Caco-2 (cell line): ENCODE data around the gene TEX51. TPM values are rescaled to one million over a fixed set of nuclear protein-coding genes. Genes with fewer than 3 reads are reported as not detected.

Source experiments
- BruUV-seq: library from RNA; stranded (reverse); fragments of 400-500 nt; replicated peaks from 2 replicates; lab custom pipeline; 2021; lab: Mats Ljungman, UMichigan
- CTCF ChIA-PET: fragments of 300-600 bp; sonication (Branson Sonifier 250); formaldehyde crosslinking; loops from one replicate; lab custom pipeline; 2022; ENCODE audit warnings: antibody characterized with exemption; lab: Charles Lee
- POLR2A ChIA-PET: fragments of 300-600 bp; sonication (Branson Sonifier 250); formaldehyde crosslinking; loops from one replicate; lab custom pipeline; 2022; ENCODE audit warnings: antibody characterized with exemption; lab: Charles Lee
- DNase-seq, 2 experiments: peaks; one replicate each; pipeline versions ENCODE4 v3.0.0 to v3.0.0-alpha.2; 2020 to 2022
- H3K27me3 ChIP-seq: replicated peaks from 2 replicates; pipeline ENCODE4 v1.6.0; 2011; ENCODE audit warnings: low read length; ENCODE audit not compliant: control insufficient read depth, insufficient read depth
- H3K36me3 ChIP-seq: 2 replicates; pipeline ENCODE4 v1.5.1; 2011; ENCODE audit warnings: low read length; ENCODE audit not compliant: control insufficient read depth, insufficient read depth
- H3K4me1 ChIP-seq: fragments of 250-450 bp; sonication (Bioruptor Pico); 2 replicates; pipeline ENCODE4 v1.5.1; 2020; ENCODE audit warnings: mild to moderate bottlenecking
- H3K4me3 ChIP-seq: 2 replicates; pipeline ENCODE4 v1.5.1; 2011; ENCODE audit warnings: low read depth, mild to moderate bottlenecking, control low read depth, low read length
- H3K9me3 ChIP-seq: fragments of 250-450 bp; sonication (Bioruptor Pico); 2 replicates; pipeline ENCODE4 v1.5.1; 2020; ENCODE audit warnings: mild to moderate bottlenecking, moderate library complexity
- H3K27ac Mint-ChIP-seq: one replicate; pipeline ENCODE4 v1.8.0; 2022; ENCODE audit warnings: mixed read lengths; ENCODE audit not compliant: unreplicated experiment
- H3K27me3 Mint-ChIP-seq: one replicate; pipeline ENCODE4 v1.8.0; 2022; ENCODE audit warnings: mixed read lengths; ENCODE audit not compliant: insufficient read depth, unreplicated experiment
- H3K36me3 Mint-ChIP-seq: one replicate; pipeline ENCODE4 v1.8.0; 2022; ENCODE audit warnings: mild to moderate bottlenecking, mixed read lengths; ENCODE audit not compliant: insufficient read depth, unreplicated experiment
- H3K4me1 Mint-ChIP-seq: one replicate; pipeline ENCODE4 v1.8.0; 2022; ENCODE audit warnings: low read depth, mixed read lengths; ENCODE audit not compliant: unreplicated experiment
- H3K4me3 Mint-ChIP-seq: one replicate; pipeline ENCODE4 v1.8.0; 2022; ENCODE audit warnings: mild to moderate bottlenecking, moderate library complexity, mixed read lengths; ENCODE audit not compliant: unreplicated experiment
- H3K9me3 Mint-ChIP-seq: one replicate; pipeline ENCODE4 v1.8.0; 2022; ENCODE audit warnings: mixed read lengths; ENCODE audit not compliant: unreplicated experiment
- CTCF ChIP-seq, 2 experiments: fragments of 200-600 bp in 1 of 2; IDR thresholded peaks; 1 replicate in 1 of 2; 2 replicates in 1 of 2; pipeline versions ENCODE4 v1.5.1 to v1.8.0; 2011 to 2022; ENCODE audit warnings: antibody characterized with exemption in 1 of 2, control low read depth in 1 of 2, inconsistent platforms in 1 of 2, low read depth in 1 of 2, low read length in 1 of 2, mild to moderate bottlenecking in 1 of 2, moderate library complexity in 1 of 2; ENCODE audit not compliant: insufficient read depth in 1 of 2, severe bottlenecking in 1 of 2, unreplicated experiment in 1 of 2
- intact Hi-C: fragments of 100-400 bp; cut with micrococcal nuclease; formaldehyde crosslinking; loops from one replicate; pipeline ENCODE4 v1.10.0; 2022; ENCODE audit not compliant: unreplicated experiment
- total RNA-seq: library from RNA; stranded (reverse); gene quantifications from 2 replicates; pipeline ENCODE4 v1.2.3, GENCODE V29; 2022

TEX51 gene
- total RNA-seq, 1 experiment from 2014 or later = not detected

- CTCF ChIA-PET = no interaction called here
- no peaks in the 10 kb centered on the region for H3K36me3 ChIP-seq
- no TSS peak for BruUV-seq
- POLR2A ChIA-PET = no interaction called here
- intact Hi-C loops = no loop called here
- no peaks in the 10 kb centered on the region for H3K4me1 ChIP-seq
- no peaks in the 10 kb centered on the region for H3K27me3 Mint-ChIP-seq
- H3K27me3 ChIP-seq = no peaks in the 10 kb centered on the region
- no peaks in the 10 kb centered on the region for H3K9me3 Mint-ChIP-seq
- H3K4me3 ChIP-seq = no peak overlapping the region
- H3K9me3 ChIP-seq = no peaks in the 10 kb centered on the region
- H3K36me3 Mint-ChIP-seq = no peaks in the 10 kb centered on the region
- no peak overlapping the region for H3K4me3 Mint-ChIP-seq
- DNase-seq = no peak
- no peak for TF ChIP-seq CTCF (IDR thresholded peaks at IDR 0.05; ENCODE audit: insufficient read depth in 1 of 2, low read depth in 1 of 2, low read length in 1 of 2, severe bottlenecking in 1 of 2, unreplicated experiment in 1 of 2)
- no peak overlapping the region for H3K27ac Mint-ChIP-seq
- H3K4me1 Mint-ChIP-seq = no peaks in the 10 kb centered on the region
These were observed 17.1 kb upstream of the TEX51 start for GRCh38 chr2:126881591-126881990.

GRCh38 chr2:126882181-126882580 lies 16.5 kb upstream of the TEX51 start:
- BruUV-seq = no TSS peak
- Histone ChIP-seq H3K4me3 (no peak overlapping the region), H3K4me1 (no peaks in the 10 kb centered on the region), H3K9me3 (no peaks in the 10 kb centered on the region), H3K27me3 (no peaks in the 10 kb centered on the region), H3K36me3 (no peaks in the 10 kb centered on the region)
- DNase-seq = no peak
- intact Hi-C loops = no loop called here
- H3K9me3 Mint-ChIP-seq = no peaks in the 10 kb centered on the region
- H3K4me3 Mint-ChIP-seq = no peak overlapping the region
- CTCF ChIA-PET = interaction anchor here (1.0 kb wide), 1 partner anchor 90 kb away, joined by 3 read pairs; no protein-coding TSS in a partner anchor
- H3K27me3 Mint-ChIP-seq = no peaks in the 10 kb centered on the region
- H3K27ac Mint-ChIP-seq = no peak overlapping the region
- no peaks in the 10 kb centered on the region for H3K36me3 Mint-ChIP-seq
- POLR2A ChIA-PET = no interaction called here
- no peak for TF ChIP-seq CTCF (IDR thresholded peaks at IDR 0.05; ENCODE audit: insufficient read depth in 1 of 2, low read depth in 1 of 2, low read length in 1 of 2, severe bottlenecking in 1 of 2, unreplicated experiment in 1 of 2)
- H3K4me1 Mint-ChIP-seq = no peaks in the 10 kb centered on the region

GRCh38 chr2:126882736-126883665 lies 15.7 kb upstream of the TEX51 start:
- no peak for DNase-seq
- Mint-ChIP-seq H3K36me3 (no peaks in the 10 kb centered on the region), H3K27me3 (no peaks in the 10 kb centered on the region), H3K4me3 (no peak overlapping the region), H3K4me1 (no peaks in the 10 kb centered on the region), H3K9me3 (no peaks in the 10 kb centered on the region), H3K27ac (no peak overlapping the region)
- CTCF ChIA-PET = interaction anchor here (0.6 to 1.0 kb wide), 2 partner anchors 89 to 520 kb away, joined by 3 read pairs; no protein-coding TSS in a partner anchor
- POLR2A ChIA-PET = no interaction called here
- no peak for TF ChIP-seq CTCF (IDR thresholded peaks at IDR 0.05; ENCODE audit: insufficient read depth in 1 of 2, low read depth in 1 of 2, low read length in 1 of 2, severe bottlenecking in 1 of 2, unreplicated experiment in 1 of 2)
- no peaks in the 10 kb centered on the region for H3K27me3 ChIP-seq
- H3K4me3 ChIP-seq = no peak overlapping the region
- H3K36me3 ChIP-seq = no peaks in the 10 kb centered on the region
- no peaks in the 10 kb centered on the region for H3K9me3 ChIP-seq
- intact Hi-C loops = no loop called here
- no TSS peak for BruUV-seq
- no peaks in the 10 kb centered on the region for H3K4me1 ChIP-seq
